MM.1S (cell line): ENCODE data around the gene ZNF329.

ENCODE experiments used
- DNase-seq: peaks from one replicate; pipeline ENCODE4 v3.0.0-alpha.2; 2015
- H2AFZ ChIP-seq: fragments of 300-600 bp; sonication (generic); 2 replicates; pipeline ENCODE4 v1.6.0; 2016; ENCODE audit warnings: antibody characterized with exemption, low read length
- H3F3A ChIP-seq: fragments of 300-600 bp; sonication (generic); 2 replicates; pipeline ENCODE4 v1.6.1; 2016; ENCODE audit warnings: mild to moderate bottlenecking, antibody characterized with exemption, low read length, moderate library complexity, mixed read lengths; ENCODE audit not compliant: insufficient read depth
- H3K27ac ChIP-seq: fragments of 300-600 bp; sonication (generic); 2 replicates; pipeline ENCODE4 v1.5.1; 2016; ENCODE audit warnings: mild to moderate bottlenecking, low read length
- H3K27me3 ChIP-seq: fragments of 300-600 bp; sonication (generic); replicated peaks from 2 replicates; pipeline ENCODE4 v1.6.0; 2016; ENCODE audit warnings: low read length; ENCODE audit not compliant: insufficient read depth
- H3K36me3 ChIP-seq: fragments of 300-600 bp; sonication (generic); replicated peaks from 2 replicates; pipeline ENCODE4 v1.6.1; 2016; ENCODE audit warnings: mild to moderate bottlenecking, low read length, mixed read lengths; ENCODE audit not compliant: insufficient read depth
- H3K4me1 ChIP-seq: fragments of 300-600 bp; sonication (generic); 2 replicates; pipeline ENCODE4 v1.6.1; 2016; ENCODE audit warnings: low read length, mixed read lengths
- H3K4me2 ChIP-seq: fragments of 300-600 bp; sonication (generic); 2 replicates; pipeline ENCODE4 v1.6.0; 2016; ENCODE audit warnings: low read depth, low read length
- H3K4me3 ChIP-seq: fragments of 300-600 bp; sonication (generic); 2 replicates; pipeline ENCODE4 v1.5.1; 2016; ENCODE audit warnings: low read length, mixed read lengths
- H3K79me2 ChIP-seq: fragments of 300-600 bp; sonication (generic); 2 replicates; pipeline ENCODE4 v1.6.1; 2016; ENCODE audit warnings: mixed run types, low read length, mixed read lengths
- H3K9ac ChIP-seq: fragments of 300-600 bp; sonication (generic); 2 replicates; pipeline ENCODE4 v1.6.1; 2016; ENCODE audit warnings: low read length, mixed read lengths
- H3K9me2 ChIP-seq: fragments of 300-600 bp; sonication (generic); replicated peaks from 2 replicates; pipeline ENCODE4 v1.6.1; 2016; ENCODE audit warnings: mild to moderate bottlenecking, low read length, mixed read lengths; ENCODE audit not compliant: insufficient read depth
- H3K9me3 ChIP-seq: fragments of 300-600 bp; sonication (generic); replicated peaks from 2 replicates; pipeline ENCODE4 v1.6.1; 2016; ENCODE audit warnings: mild to moderate bottlenecking, low read length, mixed read lengths; ENCODE audit not compliant: insufficient read depth
- H4K20me1 ChIP-seq: fragments of 300-600 bp; sonication (generic); 2 replicates; pipeline ENCODE4 v1.6.1; 2016; ENCODE audit warnings: mild to moderate bottlenecking, low read length, moderate library complexity, mixed read lengths; ENCODE audit not compliant: insufficient read depth
- EZH2 ChIP-seq: fragments of 300-600 bp; sonication (generic); optimal IDR thresholded peaks from 2 replicates; pipeline ENCODE3; 2017; ENCODE audit warnings: low read depth, mild to moderate bottlenecking, antibody characterized with exemption, low read length, mixed read lengths
- EZH2phosphoT487 ChIP-seq: fragments of 300-600 bp; sonication (generic); IDR thresholded peaks from 2 replicates; pipeline ENCODE4 v1.6.1; 2018; ENCODE audit warnings: antibody characterized with exemption, low read length
- TF ChIP-seq, protein P1 (sequence below): fragments of 300-600 bp; sonication (generic); IDR thresholded peaks from 2 replicates; pipeline ENCODE4 v1.5.1; 2016; ENCODE audit warnings: antibody characterized with exemption, low read length, mixed read lengths

The ZNF329 gene

GRCh38 chr19:58129284-58129683, 21.3 kb downstream of the ZNF329 start:
- 0 out of 2 replicates have a peak, but pooled peaks cover 4% of the 10 kb centered on the region for H3K9me3 ChIP-seq
- no peak overlapping the region for H2AFZ ChIP-seq
- H3F3A ChIP-seq: no peaks in the 10 kb centered on the region
- no peaks in the 10 kb centered on the region for H3K79me2 ChIP-seq
- H4K20me1 ChIP-seq: no peaks in the 10 kb centered on the region
- no peaks in the 10 kb centered on the region for H3K4me1 ChIP-seq
- TF ChIP-seq, protein P1, sequence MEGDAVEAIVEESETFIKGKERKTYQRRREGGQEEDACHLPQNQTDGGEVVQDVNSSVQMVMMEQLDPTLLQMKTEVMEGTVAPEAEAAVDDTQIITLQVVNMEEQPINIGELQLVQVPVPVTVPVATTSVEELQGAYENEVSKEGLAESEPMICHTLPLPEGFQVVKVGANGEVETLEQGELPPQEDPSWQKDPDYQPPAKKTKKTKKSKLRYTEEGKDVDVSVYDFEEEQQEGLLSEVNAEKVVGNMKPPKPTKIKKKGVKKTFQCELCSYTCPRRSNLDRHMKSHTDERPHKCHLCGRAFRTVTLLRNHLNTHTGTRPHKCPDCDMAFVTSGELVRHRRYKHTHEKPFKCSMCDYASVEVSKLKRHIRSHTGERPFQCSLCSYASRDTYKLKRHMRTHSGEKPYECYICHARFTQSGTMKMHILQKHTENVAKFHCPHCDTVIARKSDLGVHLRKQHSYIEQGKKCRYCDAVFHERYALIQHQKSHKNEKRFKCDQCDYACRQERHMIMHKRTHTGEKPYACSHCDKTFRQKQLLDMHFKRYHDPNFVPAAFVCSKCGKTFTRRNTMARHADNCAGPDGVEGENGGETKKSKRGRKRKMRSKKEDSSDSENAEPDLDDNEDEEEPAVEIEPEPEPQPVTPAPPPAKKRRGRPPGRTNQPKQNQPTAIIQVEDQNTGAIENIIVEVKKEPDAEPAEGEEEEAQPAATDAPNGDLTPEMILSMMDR: no peak
- no peak for TF ChIP-seq EZH2
- no peak for TF ChIP-seq EZH2phosphoT487
- H3K36me3 ChIP-seq: peaks cover 8% of the 10 kb centered on the region; the same call in 1 of the 2 replicates
- no peak overlapping the region for H3K27ac ChIP-seq
- H3K9me2 ChIP-seq: no peaks in the 10 kb centered on the region
- H3K9ac ChIP-seq: no peak overlapping the region
- H3K27me3 ChIP-seq: no peaks in the 10 kb centered on the region
- H3K4me3 ChIP-seq: no peak overlapping the region
- H3K4me2 ChIP-seq: no peak overlapping the region
- DNase-seq: no peak

- Histone ChIP-seq H3K4me1 (no peaks in the 10 kb centered on the region), H3K27me3 (no peaks in the 10 kb centered on the region), H3K4me3 (no peak overlapping the region), H3K4me2 (no peak overlapping the region), H3K27ac (no peak overlapping the region), H3K9ac (no peak overlapping the region), H3K9me3 (0 out of 2 replicates have a peak, but pooled peaks cover 4% of the 10 kb centered on the region), H3K79me2 (no peaks in the 10 kb centered on the region), H3F3A (no peaks in the 10 kb centered on the region), H3K9me2 (no peaks in the 10 kb centered on the region), H4K20me1 (no peaks in the 10 kb centered on the region), H2AFZ (no peak overlapping the region), H3K36me3 (peaks cover 8% of the 10 kb centered on the region; the same call in 1 of the 2 replicates)
- TF ChIP-seq EZH2: no peak
- TF ChIP-seq, protein P1: no peak
- TF ChIP-seq EZH2phosphoT487: no peak
- DNase-seq: no peak
Measured at GRCh38 chr19:58128041-58128685, 22.4 kb downstream of the ZNF329 start.

DNA sequence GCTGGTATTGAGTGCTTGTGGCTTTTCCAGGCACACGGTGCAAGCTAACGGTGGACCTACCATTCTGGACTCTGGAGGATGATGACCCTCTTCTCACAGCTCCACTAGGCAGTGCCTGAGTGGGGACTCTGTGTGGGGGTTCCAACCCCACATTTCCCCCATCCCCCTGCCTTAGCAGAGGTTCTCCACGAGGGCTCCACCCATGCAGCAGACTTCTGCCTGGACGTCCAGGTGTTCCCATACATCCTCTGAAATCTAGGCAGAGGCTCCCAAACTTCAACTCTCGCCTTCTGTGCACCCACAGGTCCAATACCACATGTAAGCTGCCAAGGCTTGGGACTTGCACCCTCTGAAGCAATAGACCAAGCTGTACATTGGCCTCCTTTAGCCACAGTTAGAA, 27.2 kb downstream of the ZNF329 start:
- Histone ChIP-seq H3K27me3 (no peaks in the 10 kb centered on the region), H3K36me3 (no peaks in the 10 kb centered on the region), H3K4me1 (no peaks in the 10 kb centered on the region), H2AFZ (no peak overlapping the region), H4K20me1 (no peaks in the 10 kb centered on the region), H3K4me2 (no peak overlapping the region), H3K9me3 (0 out of 2 replicates have a peak, but pooled peaks cover 4% of the 10 kb centered on the region), H3K27ac (no peak overlapping the region), H3F3A (no peaks in the 10 kb centered on the region), H3K9ac (no peak overlapping the region), H3K9me2 (no peaks in the 10 kb centered on the region), H3K4me3 (no peak overlapping the region), H3K79me2 (no peaks in the 10 kb centered on the region)
- no peak for DNase-seq
- TF ChIP-seq EZH2 (no peak), EZH2phosphoT487 (no peak)
- TF ChIP-seq, protein P1: no peak
